ENCODE measurements around the gene SREBF1. TPM values are rescaled to one million over a fixed set of nuclear protein-coding genes. Genes with fewer than 3 reads are reported as not detected.

SREBF1 gene
- total and polyA plus RNA-seq, 2 experiments from 2014 or later, result 19.2 to 36.2 TPM

DNA sequence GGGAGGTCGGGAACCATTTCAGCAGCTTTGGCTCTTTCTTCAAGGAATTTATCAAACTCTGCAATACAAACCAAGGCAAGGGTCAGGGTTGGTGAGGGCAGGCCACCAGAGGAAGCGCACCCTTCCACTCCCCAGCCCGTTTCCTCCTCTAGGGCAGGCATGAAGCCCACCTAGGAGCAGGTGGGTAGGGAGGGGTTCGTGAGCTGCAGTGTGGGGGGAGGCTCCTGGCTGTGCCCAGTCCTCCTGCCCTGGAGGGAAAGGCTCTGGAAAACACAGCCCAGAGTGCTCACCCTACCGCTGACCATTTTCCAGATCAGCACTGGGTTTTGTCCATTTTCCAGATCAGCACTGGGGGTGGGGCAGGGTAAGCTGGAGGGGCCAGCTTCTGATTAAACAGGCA is 10.9 kb upstream of the SREBF1 start:
- Histone ChIP-seq H3K36me3 (ENCODE audit: low read depth) (no peaks in the 10 kb centered on the region), H3K4me1 (ENCODE audit: insufficient read depth) (peaks cover 21% of the 10 kb centered on the region), H3K27me3 (replicated peaks; ENCODE audit: insufficient read depth) (no peaks in the 10 kb centered on the region), H3K4me3 (no peak overlapping the region), H4K20me1 (ENCODE audit: insufficient read depth) (no peaks in the 10 kb centered on the region), H2AFZ (no peak overlapping the region), H3K4me2 (ENCODE audit: unreplicated experiment) (no peak overlapping the region), H3K9me3 (ENCODE audit: low read depth) (no peaks in the 10 kb centered on the region), H3K9me2 (ENCODE audit: insufficient read depth) (no peaks in the 10 kb centered on the region), H3K27ac (no peak overlapping the region), H3F3A (ENCODE audit: insufficient read depth) (peaks cover 5% of the 10 kb centered on the region), H3K79me2 (ENCODE audit: insufficient read depth) (no peaks in the 10 kb centered on the region), H3K9ac (no peak overlapping the region)
- TF ChIP-seq EZH2phosphoT487 (IDR thresholded peaks at IDR 0.05; ENCODE audit: insufficient read depth, low read depth) (no peak), EZH2 (IDR thresholded peaks at IDR 0.05; ENCODE audit: insufficient read depth, poor library complexity, severe bottlenecking) (no peak)
- in situ Hi-C loops (cut with MboI), result no loop called here
- no peak for DNase-seq
- 76 to 83% methylated on average over 5 of the region's 5 CpGs for WGBS, 2 experiments (ENCODE audit: low coverage in 1 of 2, low lambda C conversion rate in 2 of 2, missing lambda C conversion rate in 2 of 2)

DNA sequence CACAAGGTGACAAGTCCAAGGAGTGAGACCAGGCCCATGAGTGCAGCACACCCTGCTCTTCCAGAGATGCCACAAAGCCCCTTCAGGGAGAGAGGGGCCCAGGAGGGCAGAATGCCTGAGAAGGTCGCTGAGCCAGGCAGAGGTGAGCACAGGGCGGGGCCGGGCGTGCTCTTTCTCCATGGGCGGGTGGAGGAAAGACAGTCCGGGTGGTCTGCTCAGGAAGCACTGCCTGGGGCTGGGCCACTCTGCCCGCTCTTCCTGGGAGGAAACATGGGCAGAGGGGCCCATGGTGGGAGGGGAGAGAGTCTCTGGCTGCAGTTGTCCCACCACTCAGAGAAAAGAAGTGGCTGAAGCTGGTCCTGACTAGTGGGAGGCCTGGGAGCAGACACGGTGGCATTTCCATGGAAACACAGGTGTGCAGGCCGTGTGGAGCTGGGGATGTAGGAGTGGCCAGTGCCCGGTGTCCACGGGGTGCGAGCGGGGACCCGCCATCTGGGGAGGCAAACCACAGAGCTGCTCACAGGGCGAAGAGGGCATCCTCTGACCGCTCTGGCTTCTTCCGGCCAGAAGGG is 10.4 kb upstream of the SREBF1 start:
- Histone ChIP-seq H4K20me1 (ENCODE audit: insufficient read depth) (no peaks in the 10 kb centered on the region), H3K4me3 (no peak overlapping the region), H3K9ac (no peak overlapping the region), H3K36me3 (ENCODE audit: low read depth) (no peaks in the 10 kb centered on the region), H3K9me2 (ENCODE audit: insufficient read depth) (no peaks in the 10 kb centered on the region), H3K79me2 (ENCODE audit: insufficient read depth) (no peaks in the 10 kb centered on the region), H3K27me3 (replicated peaks; ENCODE audit: insufficient read depth) (no peaks in the 10 kb centered on the region), H3K9me3 (ENCODE audit: low read depth) (no peaks in the 10 kb centered on the region), H3K27ac (no peak overlapping the region), H2AFZ (no peak overlapping the region), H3F3A (ENCODE audit: insufficient read depth) (peaks cover 5% of the 10 kb centered on the region), H3K4me1 (ENCODE audit: insufficient read depth) (peaks cover 21% of the 10 kb centered on the region), H3K4me2 (ENCODE audit: unreplicated experiment) (no peak overlapping the region)
- 76 to 82% methylated on average over 17 of the region's 17 CpGs for WGBS, 2 experiments (ENCODE audit: low coverage in 1 of 2, low lambda C conversion rate in 2 of 2, missing lambda C conversion rate in 2 of 2)
- in situ Hi-C loops (cut with MboI), result no loop called here
- DNase-seq, result no peak
- TF ChIP-seq EZH2 (IDR thresholded peaks at IDR 0.05; ENCODE audit: insufficient read depth, poor library complexity, severe bottlenecking) (no peak), EZH2phosphoT487 (IDR thresholded peaks at IDR 0.05; ENCODE audit: insufficient read depth, low read depth) (no peak)

DNA sequence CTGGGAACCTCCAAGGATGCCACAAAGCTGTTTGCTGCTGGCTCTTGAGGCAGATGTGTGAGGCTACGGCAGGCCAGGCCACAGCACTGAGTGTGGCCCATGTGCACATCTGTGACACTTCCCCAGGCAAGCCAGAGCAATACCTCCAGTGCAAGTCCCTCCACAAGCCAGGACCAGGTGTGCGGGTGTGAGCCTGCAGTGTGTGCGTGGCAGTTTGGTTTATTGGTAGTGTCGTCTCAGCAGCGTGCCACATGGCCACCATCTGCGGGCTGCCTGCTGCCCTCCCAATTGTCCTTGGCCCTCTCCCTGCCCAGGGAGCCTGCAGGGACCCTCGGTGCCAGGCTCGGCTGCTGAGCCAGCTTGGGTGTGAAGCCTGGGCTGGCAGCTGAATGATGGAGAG is 9.9 kb upstream of the SREBF1 start:
- no peaks in the 10 kb centered on the region for H3K27me3 ChIP-seq (replicated peaks; ENCODE audit: insufficient read depth)
- no peaks in the 10 kb centered on the region for H4K20me1 ChIP-seq (ENCODE audit: insufficient read depth)
- H3K9ac ChIP-seq, result no peak overlapping the region
- in situ Hi-C loops (cut with MboI), result no loop called here
- H2AFZ ChIP-seq, result no peak overlapping the region
- no peak for DNase-seq
- no peak overlapping the region for H3K4me2 ChIP-seq (ENCODE audit: unreplicated experiment)
- H3K4me1 ChIP-seq (ENCODE audit: insufficient read depth), result peaks cover 21% of the 10 kb centered on the region
- H3K79me2 ChIP-seq (ENCODE audit: insufficient read depth), result no peaks in the 10 kb centered on the region
- H3K4me3 ChIP-seq, result no peak overlapping the region
- WGBS, 2 experiments (ENCODE audit: low coverage in 1 of 2, low lambda C conversion rate in 2 of 2, missing lambda C conversion rate in 2 of 2), result 88 to 89% methylated on average over 8 of the region's 8 CpGs
- no peaks in the 10 kb centered on the region for H3K9me3 ChIP-seq (ENCODE audit: low read depth)
- no peaks in the 10 kb centered on the region for H3K9me2 ChIP-seq (ENCODE audit: insufficient read depth)
- peaks cover 5% of the 10 kb centered on the region for H3F3A ChIP-seq (ENCODE audit: insufficient read depth)
- H3K36me3 ChIP-seq (ENCODE audit: low read depth), result no peaks in the 10 kb centered on the region
- H3K27ac ChIP-seq, result no peak overlapping the region
- TF ChIP-seq EZH2 (IDR thresholded peaks at IDR 0.05; ENCODE audit: insufficient read depth, poor library complexity, severe bottlenecking), result no peak
- no peak for TF ChIP-seq EZH2phosphoT487 (IDR thresholded peaks at IDR 0.05; ENCODE audit: insufficient read depth, low read depth)

DNA sequence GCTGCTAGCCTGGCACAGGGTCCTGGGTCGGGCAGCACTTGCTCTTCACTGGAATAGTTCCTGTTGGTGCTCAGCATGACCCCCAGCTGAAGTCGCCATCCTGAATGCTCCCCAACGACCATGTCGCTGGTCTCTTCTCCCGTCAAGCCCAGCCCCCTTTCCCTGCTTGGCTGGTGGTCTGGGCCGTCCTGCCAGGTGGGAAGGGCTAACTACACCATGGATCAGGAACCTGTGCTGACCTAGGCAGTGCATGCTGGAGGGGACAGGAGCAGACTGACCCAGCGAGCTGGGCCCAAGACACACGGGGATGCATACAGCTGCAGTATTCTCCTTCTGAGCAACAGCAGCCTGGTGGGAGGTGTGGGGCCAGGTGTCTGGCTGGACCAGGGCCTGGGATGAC is 9.2 kb upstream of the SREBF1 start:
- DNase-seq, result no peak
- Histone ChIP-seq H3K4me2 (ENCODE audit: unreplicated experiment) (no peak overlapping the region), H3K27me3 (replicated peaks; ENCODE audit: insufficient read depth) (no peaks in the 10 kb centered on the region), H3K79me2 (ENCODE audit: insufficient read depth) (no peaks in the 10 kb centered on the region), H3F3A (ENCODE audit: insufficient read depth) (peaks cover 12% of the 10 kb centered on the region), H2AFZ (no peak overlapping the region), H3K9me3 (ENCODE audit: low read depth) (no peaks in the 10 kb centered on the region), H3K4me1 (ENCODE audit: insufficient read depth) (peaks cover 25% of the 10 kb centered on the region), H3K9me2 (ENCODE audit: insufficient read depth) (no peaks in the 10 kb centered on the region), H3K9ac (no peak overlapping the region), H3K4me3 (no peak overlapping the region), H4K20me1 (ENCODE audit: insufficient read depth) (no peaks in the 10 kb centered on the region), H3K27ac (no peak overlapping the region), H3K36me3 (ENCODE audit: low read depth) (no peaks in the 10 kb centered on the region)
- in situ Hi-C loops (cut with MboI), result no loop called here
- TF ChIP-seq EZH2 (IDR thresholded peaks at IDR 0.05; ENCODE audit: insufficient read depth, poor library complexity, severe bottlenecking) (no peak), EZH2phosphoT487 (IDR thresholded peaks at IDR 0.05; ENCODE audit: insufficient read depth, low read depth) (no peak)
- 84% methylated on average over 8 of the region's 8 CpGs for WGBS, 2 experiments (ENCODE audit: low coverage in 1 of 2, low lambda C conversion rate in 2 of 2, missing lambda C conversion rate in 2 of 2)

Measured in GM23248 (cell line).